WI38 (cell line): Measurements from ENCODE around the gene FAF1.
"Not testable (repeated sequence)": the region's sequence is repeated elsewhere in the genome, so short reads cannot be mapped to it uniquely, and the experiment has no call there.

Source experiments
- H3K4me3 ChIP-seq: 2 replicates; pipeline ENCODE4 v1.5.1; 2011; ENCODE audit warnings: low read depth, mild to moderate bottlenecking, control low read depth, low read length
- CTCF ChIP-seq: IDR thresholded peaks from 2 replicates; pipeline ENCODE4 v1.5.1; 2012; ENCODE audit warnings: low read depth, mild to moderate bottlenecking, control low read depth, low read length

Gene FAF1

GRCh38 chr1:50719126-50719525 lies 240.9 kb downstream of the FAF1 start:
- H3K4me3 ChIP-seq = no peak overlapping the region
- TF ChIP-seq CTCF = no peak

- H3K4me3 ChIP-seq = no peak overlapping the region
- TF ChIP-seq CTCF = no peak
Measured at GRCh38 chr1:50717327-50717726, 242.7 kb downstream of the FAF1 start.

GRCh38 chr1:50716455-50716854 lies 243.6 kb downstream of the FAF1 start:
- H3K4me3 ChIP-seq = not testable (repeated sequence)

- H3K4me3 ChIP-seq = no peak overlapping the region
- TF ChIP-seq CTCF = no peak
Measured at GRCh38 chr1:50710099-50710498, 250.0 kb downstream of the FAF1 start.

- no peak overlapping the region for H3K4me3 ChIP-seq
- TF ChIP-seq CTCF = no peak
Measured at GRCh38 chr1:50707824-50708223, 252.2 kb downstream of the FAF1 start.

GRCh38 chr1:50705699-50706098 lies 254.4 kb downstream of the FAF1 start:
- no peak for TF ChIP-seq CTCF
- H3K4me3 ChIP-seq = no peak overlapping the region

GRCh38 chr1:50705041-50705440 lies 255.0 kb downstream of the FAF1 start:
- no peak for TF ChIP-seq CTCF
- no peak overlapping the region for H3K4me3 ChIP-seq

- TF ChIP-seq CTCF = peak; percentile 65
Measured at GRCh38 chr1:50704126-50704525, 255.9 kb downstream of the FAF1 start.

More at GRCh38 chr1:50704126-50704525, 255.9 kb downstream of the FAF1 start:
- no peak overlapping the region for H3K4me3 ChIP-seq
